Neural cell (in vitro differentiated cells): ENCODE data around the gene PREX1. TPM values are rescaled to one million over a fixed set of nuclear protein-coding genes. Genes with fewer than 3 reads are reported as not detected.

ENCODE experiments used
- H2AFZ ChIP-seq: fragments of 200-600, 300-800 bp; sonication (generic), shearing (Covaris generic); 2 replicates; pipeline ENCODE4 v1.6.0; 2014; ENCODE audit warnings: low read depth, mild to moderate bottlenecking, antibody characterized with exemption, low read length, moderate library complexity
- H3F3A ChIP-seq: fragments of 200-600 bp; shearing (Covaris generic); 2 replicates; pipeline ENCODE4 v1.6.1; 2016; ENCODE audit warnings: mild to moderate bottlenecking, moderate library complexity, mixed read lengths, antibody characterized with exemption, low read length; ENCODE audit not compliant: insufficient read depth, poor library complexity, severe bottlenecking
- H3K27ac ChIP-seq: fragments of 200-600, 300-800 bp; sonication (generic), shearing (Covaris generic); 2 replicates; pipeline ENCODE4 v1.5.1; 2014; ENCODE audit warnings: mild to moderate bottlenecking, low read length, moderate library complexity
- H3K27me3 ChIP-seq: fragments of 300-800, 200-600 bp; sonication (generic), shearing (Covaris generic); 2 replicates; pipeline ENCODE4 v1.6.0; 2014; ENCODE audit warnings: mild to moderate bottlenecking, low read depth, low read length, moderate library complexity; ENCODE audit not compliant: insufficient read depth
- H3K36me3 ChIP-seq: fragments of 300-800, 200-600 bp; sonication (generic), shearing (Covaris generic); 2 replicates; pipeline ENCODE4 v1.5.1; 2014; ENCODE audit warnings: mild to moderate bottlenecking, antibody characterized with exemption, low read length, moderate library complexity; ENCODE audit not compliant: insufficient read depth
- H3K4me2 ChIP-seq: fragments of 300-800, 200-600 bp; sonication (generic), shearing (Covaris generic); 2 replicates; pipeline ENCODE4 v1.6.0; 2014; ENCODE audit warnings: mild to moderate bottlenecking, low read length
- H3K4me3 ChIP-seq: fragments of 300-800, 200-600 bp; sonication (generic), shearing (Covaris generic); 2 replicates; pipeline ENCODE4 v1.5.1; 2014; ENCODE audit warnings: mild to moderate bottlenecking, low read length, moderate library complexity
- H3K79me2 ChIP-seq: fragments of 200-600 bp; shearing (Covaris generic); replicated peaks from 2 replicates; pipeline ENCODE4 v1.6.0; 2014; ENCODE audit warnings: mild to moderate bottlenecking, low read length, moderate library complexity; ENCODE audit not compliant: insufficient read depth
- H3K9ac ChIP-seq: fragments of 300-800, 200-600 bp; sonication (generic), shearing (Covaris generic); 2 replicates; pipeline ENCODE4 v1.6.1; 2016; ENCODE audit warnings: mild to moderate bottlenecking, low read length, mixed read lengths
- H3K9me2 ChIP-seq: fragments of 200-600 bp; shearing (Covaris generic); 2 replicates; pipeline ENCODE4 v1.6.1; 2016; ENCODE audit warnings: mild to moderate bottlenecking, low read length, mixed read lengths; ENCODE audit not compliant: insufficient read depth
- H3K9me3 ChIP-seq: fragments of 200-600, 300-800 bp; sonication (generic), shearing (Covaris generic); 2 replicates; pipeline ENCODE4 v1.6.1; 2016; ENCODE audit warnings: mild to moderate bottlenecking, mixed run types, low read length, moderate library complexity, mixed read lengths
- H4K20me1 ChIP-seq: fragments of 200-600 bp; shearing (Covaris generic); 2 replicates; pipeline ENCODE4 v1.6.1; 2016; ENCODE audit warnings: mild to moderate bottlenecking, mixed run types; ENCODE audit not compliant: insufficient read depth
- CTCF ChIP-seq: fragments of 450-650 bp; IDR thresholded peaks from 2 replicates; pipeline ENCODE4 v1.5.1; 2014; ENCODE audit warnings: antibody characterized with exemption, mild to moderate bottlenecking, moderate library complexity; ENCODE audit not compliant: poor library complexity, severe bottlenecking
- EP300 ChIP-seq: fragments of 450-650 bp; conservative IDR thresholded peaks from 2 replicates; pipeline ENCODE4 v1.6.1; 2014; ENCODE audit warnings: antibody characterized with exemption, mild to moderate bottlenecking, moderate library complexity; ENCODE audit not compliant: poor library complexity, severe bottlenecking
- EZH2 ChIP-seq: fragments of 200-600, 300-800 bp; shearing (Covaris generic), sonication (generic); IDR thresholded peaks from 2 replicates; pipeline ENCODE4 v1.6.1; 2014; ENCODE audit warnings: antibody characterized with exemption, low read length, borderline replicate concordance, mild to moderate bottlenecking; ENCODE audit not compliant: insufficient read depth, poor library complexity, severe bottlenecking
- MXI1 ChIP-seq: fragments of 450-650 bp; conservative IDR thresholded peaks from 2 replicates; pipeline ENCODE4 v1.6.1; 2014; ENCODE audit warnings: antibody characterized with exemption, mild to moderate bottlenecking; ENCODE audit not compliant: poor library complexity, severe bottlenecking
- POLR2AphosphoS5 ChIP-seq: IDR thresholded peaks from 2 replicates; pipeline ENCODE4 v1.6.1; 2012
- RAD21 ChIP-seq: fragments of 450-650 bp; conservative IDR thresholded peaks from 2 replicates; pipeline ENCODE4 v1.6.1; 2014; ENCODE audit warnings: antibody characterized with exemption, mild to moderate bottlenecking, moderate library complexity
- SMC3 ChIP-seq: fragments of 450-650 bp; conservative IDR thresholded peaks from 2 replicates; pipeline ENCODE4 v1.6.1; 2014; ENCODE audit warnings: antibody characterized with exemption, mild to moderate bottlenecking, moderate library complexity; ENCODE audit not compliant: poor library complexity
- TAF1 ChIP-seq: IDR thresholded peaks from 2 replicates; pipeline ENCODE4 v1.6.1; 2012; ENCODE audit warnings: low read depth
- polyA plus RNA-seq: library from polyadenylated mRNA; depleted of rRNA; stranded (reverse); fragments of >200 nt; gene quantifications from 2 replicates; pipeline ENCODE4 v1.2.3, GENCODE V29; 2014
- TF ChIP-seq, protein P1 (sequence below): IDR thresholded peaks from 2 replicates; pipeline ENCODE4 v1.6.1; 2012; ENCODE audit warnings: borderline replicate concordance

PREX1 gene
- polyA plus RNA-seq, 1 donor from 2014 or later: 0.06 TPM

DNA sequence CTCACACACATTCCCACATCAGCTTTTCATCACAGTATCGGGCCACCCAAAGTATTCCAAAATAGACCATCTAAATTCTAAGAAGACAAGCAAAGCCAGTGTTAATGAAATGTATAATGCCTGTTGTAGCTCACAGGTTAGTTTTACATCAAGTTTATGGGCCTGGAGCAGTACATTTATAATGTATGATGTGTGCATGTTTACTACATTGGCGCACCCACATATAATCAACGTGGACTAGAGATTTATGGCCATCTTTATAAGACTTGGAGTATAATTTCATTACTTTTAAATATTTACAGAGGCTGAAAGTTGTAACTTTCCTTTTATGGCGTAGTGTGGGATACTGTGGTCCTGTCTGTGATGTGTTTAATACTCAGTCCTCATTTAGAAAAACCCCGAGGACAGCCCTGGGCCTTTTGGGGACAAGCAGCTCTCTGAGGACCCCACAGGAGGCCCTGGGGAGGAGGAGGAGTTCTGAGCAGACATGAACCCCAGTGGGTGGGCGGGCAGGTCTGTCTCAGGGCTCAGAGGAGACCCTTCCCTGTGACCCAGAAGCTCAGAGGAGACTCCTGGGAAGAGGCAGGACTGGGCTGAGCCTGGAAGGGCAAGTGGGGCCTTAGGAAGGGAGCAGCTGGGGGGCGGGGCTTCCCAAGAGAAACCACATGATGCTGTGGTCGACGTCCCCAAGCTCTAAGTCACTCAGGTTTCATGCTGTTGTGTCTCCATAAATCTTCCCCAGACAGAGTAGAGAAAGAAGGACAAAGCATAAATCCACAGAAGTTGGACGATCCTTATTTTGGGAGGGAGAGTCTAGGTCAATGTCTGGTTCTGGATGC is 232.1 kb downstream of the PREX1 start:
- Histone ChIP-seq H2AFZ (no peak overlapping the region), H3K36me3 (no peaks in the 10 kb centered on the region), H3K27me3 (no peaks in the 10 kb centered on the region), H3F3A (no peaks in the 10 kb centered on the region), H4K20me1 (no peaks in the 10 kb centered on the region), H3K9ac (no peak overlapping the region), H3K9me2 (no peaks in the 10 kb centered on the region), H3K27ac (no peak overlapping the region), H3K79me2 (no peaks in the 10 kb centered on the region), H3K9me3 (no peaks in the 10 kb centered on the region), H3K4me3 (no peak overlapping the region), H3K4me2 (no peak overlapping the region)
- no peak for TF ChIP-seq EZH2

DNA sequence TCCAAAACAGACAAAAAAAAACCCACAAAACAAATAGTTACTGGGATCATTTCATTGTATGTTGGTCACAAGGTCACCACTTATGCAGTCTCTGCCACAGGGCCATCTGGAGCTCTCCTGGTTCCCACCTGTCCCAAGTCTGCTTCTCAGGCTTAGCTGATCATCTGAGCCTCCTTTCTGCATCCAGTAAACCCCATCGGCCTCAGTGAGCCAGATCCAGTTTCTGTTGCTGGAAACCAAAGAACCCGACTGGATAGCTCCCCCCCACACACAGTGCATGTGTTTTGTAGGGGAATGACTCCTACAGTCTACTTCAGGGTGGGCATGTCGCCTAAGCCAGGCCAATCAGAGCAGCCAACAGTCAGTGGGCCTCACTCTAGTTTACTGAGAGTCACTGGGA is 233.3 kb downstream of the PREX1 start:
- Histone ChIP-seq H3K79me2 (no peaks in the 10 kb centered on the region), H3K9me2 (no peaks in the 10 kb centered on the region), H3F3A (no peaks in the 10 kb centered on the region), H3K4me3 (no peak overlapping the region), H2AFZ (no peak overlapping the region), H3K36me3 (no peaks in the 10 kb centered on the region), H3K27ac (no peak overlapping the region), H3K27me3 (no peaks in the 10 kb centered on the region), H3K9ac (no peak overlapping the region), H3K9me3 (no peaks in the 10 kb centered on the region), H4K20me1 (no peaks in the 10 kb centered on the region), H3K4me2 (no peak overlapping the region)
- no peak for TF ChIP-seq CTCF
- no peak for TF ChIP-seq POLR2AphosphoS5
- TF ChIP-seq EP300: no peak
- TF ChIP-seq EZH2: no peak
- TF ChIP-seq, protein P1, sequence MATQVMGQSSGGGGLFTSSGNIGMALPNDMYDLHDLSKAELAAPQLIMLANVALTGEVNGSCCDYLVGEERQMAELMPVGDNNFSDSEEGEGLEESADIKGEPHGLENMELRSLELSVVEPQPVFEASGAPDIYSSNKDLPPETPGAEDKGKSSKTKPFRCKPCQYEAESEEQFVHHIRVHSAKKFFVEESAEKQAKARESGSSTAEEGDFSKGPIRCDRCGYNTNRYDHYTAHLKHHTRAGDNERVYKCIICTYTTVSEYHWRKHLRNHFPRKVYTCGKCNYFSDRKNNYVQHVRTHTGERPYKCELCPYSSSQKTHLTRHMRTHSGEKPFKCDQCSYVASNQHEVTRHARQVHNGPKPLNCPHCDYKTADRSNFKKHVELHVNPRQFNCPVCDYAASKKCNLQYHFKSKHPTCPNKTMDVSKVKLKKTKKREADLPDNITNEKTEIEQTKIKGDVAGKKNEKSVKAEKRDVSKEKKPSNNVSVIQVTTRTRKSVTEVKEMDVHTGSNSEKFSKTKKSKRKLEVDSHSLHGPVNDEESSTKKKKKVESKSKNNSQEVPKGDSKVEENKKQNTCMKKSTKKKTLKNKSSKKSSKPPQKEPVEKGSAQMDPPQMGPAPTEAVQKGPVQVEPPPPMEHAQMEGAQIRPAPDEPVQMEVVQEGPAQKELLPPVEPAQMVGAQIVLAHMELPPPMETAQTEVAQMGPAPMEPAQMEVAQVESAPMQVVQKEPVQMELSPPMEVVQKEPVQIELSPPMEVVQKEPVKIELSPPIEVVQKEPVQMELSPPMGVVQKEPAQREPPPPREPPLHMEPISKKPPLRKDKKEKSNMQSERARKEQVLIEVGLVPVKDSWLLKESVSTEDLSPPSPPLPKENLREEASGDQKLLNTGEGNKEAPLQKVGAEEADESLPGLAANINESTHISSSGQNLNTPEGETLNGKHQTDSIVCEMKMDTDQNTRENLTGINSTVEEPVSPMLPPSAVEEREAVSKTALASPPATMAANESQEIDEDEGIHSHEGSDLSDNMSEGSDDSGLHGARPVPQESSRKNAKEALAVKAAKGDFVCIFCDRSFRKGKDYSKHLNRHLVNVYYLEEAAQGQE: no peak
- TF ChIP-seq MXI1: no peak
- TF ChIP-seq TAF1: no peak
- no peak for TF ChIP-seq SMC3
- TF ChIP-seq RAD21: no peak
